Measurements from ENCODE around the gene CTBP1. TPM values are rescaled to one million over a fixed set of nuclear protein-coding genes. Genes with fewer than 3 reads are reported as not detected.

The CTBP1 gene
- total RNA-seq, 1 experiment from 2014 or later = 184 TPM

GRCh38 chr4:1222938-1223690 is 25.8 kb downstream of the CTBP1 start:
- H3K4me1 Mint-ChIP-seq (ENCODE audit: low read depth, unreplicated experiment) = no peaks in the 10 kb centered on the region
- DNase-seq = no peak
- no peaks in the 10 kb centered on the region for H3K27me3 Mint-ChIP-seq (ENCODE audit: insufficient read depth, unreplicated experiment)
- intact Hi-C loops (cut with micrococcal nuclease; ENCODE audit: unreplicated experiment) = no loop called here
- no peaks in the 10 kb centered on the region for H3K4me1 ChIP-seq
- ChIA-PET CTCF (no interaction called here), POLR2A (no interaction called here)
- H3K9me3 Mint-ChIP-seq (ENCODE audit: unreplicated experiment) = no peaks in the 10 kb centered on the region
- H3K4me3 Mint-ChIP-seq (ENCODE audit: unreplicated experiment) = no peak overlapping the region
- no peak overlapping the region for H3K4me3 ChIP-seq (ENCODE audit: low read depth, low read length)
- peaks cover 68% of the 10 kb centered on the region for H3K36me3 Mint-ChIP-seq (ENCODE audit: insufficient read depth, unreplicated experiment)
- no peak overlapping the region for H3K27ac Mint-ChIP-seq (ENCODE audit: unreplicated experiment)
- BruUV-seq (replicated peaks) = no TSS peak
- H3K27me3 ChIP-seq (replicated peaks; ENCODE audit: control insufficient read depth, insufficient read depth, low read length) = no peaks in the 10 kb centered on the region
- no peak for TF ChIP-seq CTCF (IDR thresholded peaks at IDR 0.05; ENCODE audit: insufficient read depth in 1 of 2, low read depth in 1 of 2, low read length in 1 of 2, severe bottlenecking in 1 of 2, unreplicated experiment in 1 of 2)
- peaks cover 5% of the 10 kb centered on the region for H3K36me3 ChIP-seq (ENCODE audit: control insufficient read depth, insufficient read depth, low read length)
- no peaks in the 10 kb centered on the region for H3K9me3 ChIP-seq

GRCh38 chr4:1222036-1222789 is 26.7 kb downstream of the CTBP1 start:
- BruUV-seq (replicated peaks) = no TSS peak
- no peaks in the 10 kb centered on the region for H3K27me3 ChIP-seq (replicated peaks; ENCODE audit: control insufficient read depth, insufficient read depth, low read length)
- Mint-ChIP-seq H3K27me3 (ENCODE audit: insufficient read depth, unreplicated experiment) (no peaks in the 10 kb centered on the region), H3K9me3 (ENCODE audit: unreplicated experiment) (no peaks in the 10 kb centered on the region), H3K4me3 (ENCODE audit: unreplicated experiment) (no peak overlapping the region), H3K27ac (ENCODE audit: unreplicated experiment) (no peak overlapping the region), H3K36me3 (ENCODE audit: insufficient read depth, unreplicated experiment) (peaks cover 68% of the 10 kb centered on the region), H3K4me1 (ENCODE audit: low read depth, unreplicated experiment) (no peaks in the 10 kb centered on the region)
- no peaks in the 10 kb centered on the region for H3K4me1 ChIP-seq
- intact Hi-C loops (cut with micrococcal nuclease; ENCODE audit: unreplicated experiment) = no loop called here
- no peak for DNase-seq
- ChIA-PET CTCF (no interaction called here), POLR2A (no interaction called here)
- peaks cover 5% of the 10 kb centered on the region for H3K36me3 ChIP-seq (ENCODE audit: control insufficient read depth, insufficient read depth, low read length)
- no peaks in the 10 kb centered on the region for H3K9me3 ChIP-seq
- no peak for TF ChIP-seq CTCF (IDR thresholded peaks at IDR 0.05; ENCODE audit: insufficient read depth in 1 of 2, low read depth in 1 of 2, low read length in 1 of 2, severe bottlenecking in 1 of 2, unreplicated experiment in 1 of 2)
- no peak overlapping the region for H3K4me3 ChIP-seq (ENCODE audit: low read depth, low read length)

GRCh38 chr4:1221155-1221870 is 27.6 kb downstream of the CTBP1 start:
- Mint-ChIP-seq H3K9me3 (ENCODE audit: unreplicated experiment) (no peaks in the 10 kb centered on the region), H3K27ac (ENCODE audit: unreplicated experiment) (no peak overlapping the region), H3K4me1 (ENCODE audit: low read depth, unreplicated experiment) (no peaks in the 10 kb centered on the region), H3K27me3 (ENCODE audit: insufficient read depth, unreplicated experiment) (no peaks in the 10 kb centered on the region), H3K36me3 (ENCODE audit: insufficient read depth, unreplicated experiment) (peaks cover 68% of the 10 kb centered on the region), H3K4me3 (ENCODE audit: unreplicated experiment) (no peak overlapping the region)
- Histone ChIP-seq H3K4me1 (no peaks in the 10 kb centered on the region), H3K9me3 (no peaks in the 10 kb centered on the region), H3K4me3 (ENCODE audit: low read depth, low read length) (no peak overlapping the region), H3K27me3 (replicated peaks; ENCODE audit: control insufficient read depth, insufficient read depth, low read length) (no peaks in the 10 kb centered on the region), H3K36me3 (ENCODE audit: control insufficient read depth, insufficient read depth, low read length) (peaks cover 5% of the 10 kb centered on the region)
- BruUV-seq (replicated peaks) = no TSS peak
- ChIA-PET POLR2A (no interaction called here), CTCF (no interaction called here)
- intact Hi-C loops (cut with micrococcal nuclease; ENCODE audit: unreplicated experiment) = no loop called here
- TF ChIP-seq CTCF (IDR thresholded peaks at IDR 0.05; ENCODE audit: insufficient read depth in 1 of 2, low read depth in 1 of 2, low read length in 1 of 2, severe bottlenecking in 1 of 2, unreplicated experiment in 1 of 2) = no peak
- DNase-seq = no peak

Data from Caco-2 (cell line).